Measurements from ENCODE around the gene NRK.
"Not testable (repeated sequence)": the region's sequence is repeated elsewhere in the genome, so short reads cannot be mapped to it uniquely, and the experiment has no call there.

The NRK gene

GRCh38 chrX:105909576-105909975, 87.2 kb downstream of the NRK start:
- no peak for DNase-seq

GRCh38 chrX:105910563-105911105, 88.3 kb downstream of the NRK start:
- DNase-seq, result no peak

- DNase-seq, result no peak
Observed at GRCh38 chrX:105945266-105945665, 122.9 kb downstream of the NRK start.

GRCh38 chrX:105969487-105969886, 147.1 kb downstream of the NRK start:
- no peak for DNase-seq

- no peak for DNase-seq
Observed at GRCh38 chrX:105972690-105973386, 150.5 kb downstream of the NRK start.

GRCh38 chrX:105973387-105973739, 151.0 kb downstream of the NRK start:
- no peak for DNase-seq

- DNase-seq, result no peak
Observed at GRCh38 chrX:105975382-105975781, 153.0 kb downstream of the NRK start.

GRCh38 chrX:105981772-105982485, 159.6 kb downstream of the NRK start:
- no peak for DNase-seq

GRCh38 chrX:105988487-105988886, 166.1 kb downstream of the NRK start:
- not testable (repeated sequence) for DNase-seq

- DNase-seq, result no peak
Observed at GRCh38 chrX:105999294-105999693, 177.0 kb downstream of the NRK start.

GRCh38 chrX:106000203-106000602, 177.9 kb downstream of the NRK start:
- DNase-seq, result no peak

- DNase-seq, result not testable (repeated sequence)
Observed at GRCh38 chrX:106000609-106001008, 178.3 kb downstream of the NRK start.

GRCh38 chrX:106005684-106006083, 183.3 kb downstream of the NRK start:
- no peak for DNase-seq

GRCh38 chrX:106007815-106008214, 185.5 kb downstream of the NRK start:
- no peak for DNase-seq
